IPS-18c (cell line): ENCODE data around the gene KLHL17.

ENCODE experiments used
- H3K4me3 ChIP-seq: 2 replicates; pipeline ENCODE4 v1.7.0; 2013; ENCODE audit warnings: low read depth, mild to moderate bottlenecking, low read length, moderate library complexity; ENCODE audit not compliant: insufficient read depth
- H3K9me3 ChIP-seq: one replicate; pipeline ENCODE4 v1.6.1; 2013; ENCODE audit warnings: mild to moderate bottlenecking, low read length, moderate library complexity; ENCODE audit not compliant: control insufficient read depth, insufficient read depth

The KLHL17 gene

DNA sequence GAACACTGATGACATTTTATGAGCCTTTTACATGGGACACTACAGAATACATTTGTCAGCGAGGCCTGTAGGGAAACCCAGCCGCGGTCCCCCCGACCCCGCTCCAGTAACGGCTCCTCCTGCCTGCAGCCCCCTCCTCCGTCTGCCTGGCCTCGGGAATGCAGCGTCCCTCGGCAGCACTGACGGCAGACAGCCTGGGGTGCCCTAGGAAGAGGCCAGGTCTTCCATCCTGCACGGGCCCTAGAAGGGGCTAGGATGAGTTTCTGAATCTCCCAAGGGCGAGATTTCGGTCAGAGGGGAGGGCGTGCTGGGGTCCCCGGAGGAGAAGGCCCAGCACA, 28.2 kb upstream of the KLHL17 start:
- no peak overlapping the region for H3K4me3 ChIP-seq
- no peaks in the 10 kb centered on the region for H3K9me3 ChIP-seq

DNA sequence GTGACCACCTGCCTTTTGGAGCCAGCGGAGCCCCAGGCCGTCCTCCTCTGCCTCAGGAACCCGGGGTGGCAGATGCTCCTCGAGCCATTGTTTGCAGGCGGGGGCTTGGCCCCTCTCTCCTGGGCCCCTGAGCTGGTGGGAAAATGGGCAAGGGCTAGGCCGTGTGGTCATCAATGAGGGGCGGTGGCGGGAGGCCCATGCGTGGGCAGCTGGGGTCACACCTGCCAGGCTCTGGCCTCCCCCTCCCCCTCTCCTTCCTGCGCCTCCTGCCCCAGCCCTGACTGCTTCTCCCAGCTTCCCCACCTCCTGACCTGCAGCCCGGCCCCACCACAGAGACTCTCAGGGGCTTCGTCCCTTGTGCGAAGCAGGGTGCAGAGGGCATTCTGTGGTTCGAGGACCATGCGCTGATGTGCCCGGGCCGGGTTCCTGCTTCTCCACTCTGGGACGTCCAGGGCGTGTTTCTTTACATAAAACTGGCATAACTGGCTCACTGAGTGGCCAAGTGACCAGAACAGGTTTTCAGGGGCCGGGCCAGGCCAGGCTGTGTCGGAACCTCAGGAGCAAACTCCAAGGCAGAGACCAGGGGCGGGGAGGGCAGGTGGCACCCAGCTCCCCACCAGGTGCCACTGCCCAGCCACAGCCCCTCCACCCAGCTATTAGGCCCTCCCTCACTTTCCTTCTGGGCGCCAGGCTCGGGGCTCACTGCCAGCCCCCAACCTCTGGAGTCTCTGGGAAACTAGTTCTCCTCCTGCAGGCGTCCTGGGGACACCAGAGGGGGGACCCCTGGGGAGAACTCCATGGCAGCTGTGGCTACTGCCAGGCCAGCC, 27.4 kb upstream of the KLHL17 start:
- no peak overlapping the region for H3K4me3 ChIP-seq

DNA sequence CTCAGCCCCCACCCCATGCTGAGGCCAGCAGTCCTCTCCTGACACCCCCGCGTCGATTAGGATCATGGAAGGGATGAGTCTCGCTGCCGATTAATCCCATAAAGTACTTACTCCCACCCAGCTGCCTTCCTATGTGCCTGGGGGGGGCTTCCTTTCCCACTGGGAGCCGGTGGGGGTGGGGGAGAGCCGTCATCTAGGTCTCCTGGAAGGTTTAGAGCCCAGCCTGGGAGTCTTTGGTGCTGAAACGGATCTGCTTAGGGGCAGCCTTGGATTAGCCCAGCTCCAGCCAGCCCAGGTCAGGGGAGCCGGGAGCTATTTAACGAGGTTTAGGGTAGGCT, 26.8 kb upstream of the KLHL17 start:
- no peaks in the 10 kb centered on the region for H3K9me3 ChIP-seq
- no peak overlapping the region for H3K4me3 ChIP-seq

More for the DNA sequence above, 27.4 kb upstream of the KLHL17 start:
- no peaks in the 10 kb centered on the region for H3K9me3 ChIP-seq

DNA sequence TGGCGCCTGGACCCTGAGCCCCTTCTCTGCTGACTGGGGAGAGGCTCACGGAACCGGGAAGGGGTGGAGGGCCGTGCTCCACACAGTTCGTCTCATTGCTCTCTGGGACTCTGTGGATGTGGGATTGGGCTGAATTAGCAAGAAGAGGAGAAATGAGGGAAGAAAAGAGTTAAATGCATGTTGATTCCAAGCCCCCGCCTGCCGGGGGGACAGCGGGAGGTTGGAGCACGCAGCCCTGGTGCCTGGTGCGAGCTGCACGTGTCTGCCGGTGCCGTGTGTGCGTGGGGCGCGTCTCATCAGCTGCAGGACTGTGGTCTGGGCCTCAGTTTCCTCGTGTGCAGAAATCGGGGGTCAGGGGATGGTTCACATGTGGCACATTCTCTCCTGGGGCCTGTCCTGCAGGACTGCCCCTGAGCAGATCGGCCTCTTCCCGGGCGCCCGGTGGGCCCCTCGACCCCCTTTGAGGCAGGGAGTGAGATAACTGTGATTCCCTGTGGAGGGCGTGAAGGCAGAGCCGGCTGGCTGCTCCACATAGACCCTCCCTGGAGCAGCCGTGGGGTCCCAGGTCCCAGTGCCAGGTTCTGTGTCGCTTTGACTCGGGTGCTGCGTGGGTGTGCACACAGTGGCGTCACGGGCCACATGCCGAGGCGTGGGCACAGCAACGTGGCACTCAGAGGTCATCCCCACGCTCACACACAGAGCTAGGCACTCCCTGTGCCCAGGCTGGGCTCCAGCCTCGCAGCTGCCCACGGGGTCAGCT, 25.2 kb upstream of the KLHL17 start:
- no peaks in the 10 kb centered on the region for H3K9me3 ChIP-seq
- H3K4me3 ChIP-seq = peak overlapping the region; percentile 34

- no peaks in the 10 kb centered on the region for H3K9me3 ChIP-seq
- H3K4me3 ChIP-seq = peak overlapping the region; percentile 34; the same call in 1 of the 2 replicates
Observed at GRCh38 chr1:935751-936231, 24.6 kb upstream of the KLHL17 start.

DNA sequence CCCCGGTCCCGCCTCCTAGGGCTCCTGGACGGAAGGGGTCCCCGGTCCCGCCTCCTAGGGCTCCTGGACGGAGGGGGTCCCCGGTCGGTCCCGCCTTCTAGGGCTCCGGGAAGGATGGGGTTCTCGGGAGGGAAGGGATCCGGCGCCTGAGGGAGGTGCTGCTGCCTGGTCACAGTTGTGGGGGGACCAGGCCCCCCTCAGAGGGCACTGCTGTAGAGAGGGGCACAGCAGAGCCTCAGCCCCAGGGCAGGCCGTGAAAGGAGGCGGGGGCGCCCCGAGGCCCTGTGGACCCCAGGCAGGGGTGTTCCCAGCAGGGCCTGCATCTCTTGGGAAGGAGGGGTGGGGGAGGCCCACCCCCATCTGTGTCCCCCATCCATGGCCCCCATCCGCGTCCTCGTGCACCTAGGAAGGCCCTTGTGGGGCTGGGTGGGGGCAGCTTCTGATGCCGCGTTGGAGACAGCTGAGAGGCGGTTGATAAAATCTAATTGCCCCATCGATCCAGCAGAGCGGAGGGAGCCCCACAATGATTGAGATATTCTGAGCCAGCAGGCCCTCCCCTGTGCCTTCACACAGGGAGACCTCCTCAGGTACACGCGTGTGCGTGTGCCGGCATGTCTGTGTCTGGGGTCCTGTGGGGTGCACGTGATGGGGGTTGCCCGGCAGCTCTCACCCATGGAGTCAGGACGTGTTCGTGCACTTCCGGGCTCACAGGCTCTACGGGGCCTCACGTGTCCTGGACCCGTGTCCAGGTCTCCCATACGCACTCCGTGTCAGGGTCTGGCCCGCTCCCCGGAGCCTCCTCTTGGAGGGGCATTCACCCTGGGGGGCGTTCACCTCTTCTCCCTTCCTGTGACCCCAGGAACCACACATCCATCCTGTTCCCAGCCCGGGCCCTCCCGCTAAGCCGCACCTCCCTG, 23.8 kb upstream of the KLHL17 start:
- Histone ChIP-seq H3K9me3 (no peaks in the 10 kb centered on the region), H3K4me3 (no peak overlapping the region)

DNA sequence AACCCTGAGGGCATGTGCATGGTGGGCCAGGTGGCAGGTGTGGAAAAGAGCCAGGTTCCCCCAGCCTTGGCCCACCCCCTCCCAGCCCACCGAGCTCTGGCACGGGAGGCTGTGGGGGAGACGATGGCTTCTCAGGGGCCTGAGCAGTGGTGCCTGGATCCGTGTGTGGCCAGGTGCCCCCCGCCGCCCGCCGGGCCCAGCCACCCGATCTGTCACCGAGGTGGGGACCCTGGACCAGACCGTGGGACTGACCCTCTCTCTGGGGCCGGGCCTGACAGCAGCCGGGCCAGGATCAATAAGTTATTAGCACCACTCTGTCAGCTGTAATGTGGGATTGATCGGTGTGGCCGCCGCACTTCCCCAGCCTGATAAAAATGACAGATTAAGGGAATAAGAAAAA, 22.9 kb upstream of the KLHL17 start:
- Histone ChIP-seq H3K9me3 (no peaks in the 10 kb centered on the region), H3K4me3 (no peak overlapping the region)

DNA sequence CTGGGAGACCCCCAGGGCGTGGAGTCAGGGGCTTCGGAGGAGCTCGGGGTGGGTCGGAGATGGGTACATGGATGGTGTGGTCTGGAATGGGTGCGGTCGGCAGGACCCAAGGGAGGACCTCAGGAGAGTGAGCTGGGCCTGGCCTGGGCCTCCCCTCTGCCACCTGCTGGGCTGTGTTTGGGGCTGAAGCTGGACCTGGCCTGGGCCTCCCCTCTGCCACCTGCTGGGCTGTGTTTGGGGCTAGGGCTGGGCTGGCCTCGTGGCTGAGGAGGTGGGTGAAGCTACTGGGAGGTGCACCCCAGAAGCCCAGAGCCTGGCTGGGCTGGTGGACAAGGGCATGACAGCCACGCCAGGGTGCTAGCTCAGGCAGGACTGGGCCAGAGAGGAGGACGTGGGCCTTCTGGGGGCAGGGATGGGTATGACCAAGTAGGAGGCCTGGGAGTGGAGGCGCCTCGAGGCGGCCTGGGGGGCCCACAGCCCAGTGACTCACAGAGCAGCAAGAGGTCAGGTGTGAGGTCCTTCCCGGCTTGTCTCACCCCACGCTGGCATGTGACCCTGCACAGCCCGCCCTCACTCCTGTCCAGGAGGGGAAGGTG, 22.2 kb upstream of the KLHL17 start:
- Histone ChIP-seq H3K4me3 (no peak overlapping the region), H3K9me3 (no peaks in the 10 kb centered on the region)

- H3K4me3 ChIP-seq = no peak overlapping the region
- H3K9me3 ChIP-seq = no peaks in the 10 kb centered on the region
Observed at GRCh38 chr1:938711-939489, 21.5 kb upstream of the KLHL17 start.

- H3K9me3 ChIP-seq = no peaks in the 10 kb centered on the region
- peak overlapping the region; percentile 11; the same call in 1 of the 2 replicates for H3K4me3 ChIP-seq
Observed at GRCh38 chr1:939511-940106, 20.8 kb upstream of the KLHL17 start.

- Histone ChIP-seq H3K4me3 (peak overlapping the region; percentile 43), H3K9me3 (no peaks in the 10 kb centered on the region)
Observed at GRCh38 chr1:940107-941014, 20.0 kb upstream of the KLHL17 start.

GRCh38 chr1:941015-941587, 19.3 kb upstream of the KLHL17 start:
- Histone ChIP-seq H3K9me3 (no peaks in the 10 kb centered on the region), H3K4me3 (peak overlapping the region; percentile 43; the same call in 1 of the 2 replicates)

- H3K4me3 ChIP-seq = peak overlapping the region; percentile 43; the same call in 1 of the 2 replicates
- H3K9me3 ChIP-seq = no peaks in the 10 kb centered on the region
Observed at GRCh38 chr1:941588-942383, 18.6 kb upstream of the KLHL17 start.

DNA sequence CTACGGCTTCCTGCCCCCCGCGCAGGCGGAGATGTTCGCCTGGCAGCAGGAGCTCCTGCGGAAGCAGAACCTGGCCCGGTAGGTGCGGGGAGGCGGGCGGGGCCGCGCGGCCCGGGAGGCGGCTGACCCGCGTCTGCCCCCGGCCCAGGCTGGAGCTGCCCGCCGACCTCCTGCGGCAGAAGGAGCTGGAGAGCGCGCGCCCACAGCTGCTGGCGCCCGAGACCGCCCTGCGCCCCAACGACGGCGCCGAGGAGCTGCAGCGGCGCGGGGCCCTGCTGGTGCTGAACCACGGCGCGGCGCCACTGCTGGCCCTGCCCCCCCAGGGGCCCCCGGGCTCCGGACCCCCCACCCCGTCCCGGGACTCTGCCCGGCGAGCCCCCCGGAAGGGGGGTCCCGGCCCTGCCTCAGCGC, 18.0 kb upstream of the KLHL17 start:
- H3K9me3 ChIP-seq = no peaks in the 10 kb centered on the region
- H3K4me3 ChIP-seq = peak overlapping the region; percentile 31; the same call in 1 of the 2 replicates
